ENCODE measurements around the gene PDCD5.
A peak's percentile ranks its signal among the peaks of the same experiment; 100 is the strongest.

Gene PDCD5

GRCh38 chr19:32599736-32600157 lies 18.8 kb downstream of the PDCD5 start:
- peak; percentile 72 for TF ChIP-seq CTCF (IDR thresholded peaks at IDR 0.05; ENCODE audit: low read depth, low read length, missing control alignments)
- peak; percentile 19 for DNase-seq (ENCODE audit: extremely low read depth, low read depth)
- H3K4me3 ChIP-seq (replicated peaks; ENCODE audit: low read depth, low read length): no peak overlapping the region

- DNase-seq (ENCODE audit: extremely low read depth, low read depth): no peak
- no peak overlapping the region for H3K4me3 ChIP-seq (replicated peaks; ENCODE audit: low read depth, low read length)
- TF ChIP-seq CTCF (IDR thresholded peaks at IDR 0.05; ENCODE audit: low read depth, low read length, missing control alignments): no peak
Measured at GRCh38 chr19:32603961-32604360, 23.0 kb downstream of the PDCD5 start.

- DNase-seq (ENCODE audit: extremely low read depth, low read depth): no peak
- no peak overlapping the region for H3K4me3 ChIP-seq (replicated peaks; ENCODE audit: low read depth, low read length)
- no peak for TF ChIP-seq CTCF (IDR thresholded peaks at IDR 0.05; ENCODE audit: low read depth, low read length, missing control alignments)
Measured at GRCh38 chr19:32605544-32605943, 24.6 kb downstream of the PDCD5 start.

GRCh38 chr19:32606289-32606688 lies 25.3 kb downstream of the PDCD5 start:
- DNase-seq (ENCODE audit: extremely low read depth, low read depth): no peak
- no peak for TF ChIP-seq CTCF (IDR thresholded peaks at IDR 0.05; ENCODE audit: low read depth, low read length, missing control alignments)
- no peak overlapping the region for H3K4me3 ChIP-seq (replicated peaks; ENCODE audit: low read depth, low read length)

- H3K4me3 ChIP-seq (replicated peaks; ENCODE audit: low read depth, low read length): no peak overlapping the region
- TF ChIP-seq CTCF (IDR thresholded peaks at IDR 0.05; ENCODE audit: low read depth, low read length, missing control alignments): no peak
- no peak for DNase-seq (ENCODE audit: extremely low read depth, low read depth)
Measured at GRCh38 chr19:32607479-32607878, 26.5 kb downstream of the PDCD5 start.

GRCh38 chr19:32611161-32611560 lies 30.2 kb downstream of the PDCD5 start:
- no peak for TF ChIP-seq CTCF (IDR thresholded peaks at IDR 0.05; ENCODE audit: low read depth, low read length, missing control alignments)

GRCh38 chr19:32613008-32613407 lies 32.0 kb downstream of the PDCD5 start:
- DNase-seq (ENCODE audit: extremely low read depth, low read depth): no peak
- TF ChIP-seq CTCF (IDR thresholded peaks at IDR 0.05; ENCODE audit: low read depth, low read length, missing control alignments): no peak
- no peak overlapping the region for H3K4me3 ChIP-seq (replicated peaks; ENCODE audit: low read depth, low read length)

More at GRCh38 chr19:32611161-32611560, 30.2 kb downstream of the PDCD5 start:
- H3K4me3 ChIP-seq (replicated peaks; ENCODE audit: low read depth, low read length): no peak overlapping the region
- DNase-seq (ENCODE audit: extremely low read depth, low read depth): no peak
